Heart left ventricle (tissue), 13 donors: ENCODE measurements around the gene NDUFB11.
A peak's percentile ranks its signal among the peaks of the same experiment; 100 is the strongest.

ENCODE experiments used
- CTCF ChIP-seq, 12 donors: fragments of 200-600 bp; sonication (generic) in 4 of 12; IDR thresholded peaks; one replicate each; pipeline versions ENCODE4 v1.5.0 to v1.8.0; 2018 to 2022; ENCODE audit warnings: antibody characterized with exemption in 12 of 12, mild to moderate bottlenecking in 5 of 12
- POLR2A ChIP-seq, 2 donors: fragments of 450-650 bp; IDR thresholded peaks; one replicate each; pipeline ENCODE4 v1.6.1; 2017; ENCODE audit warnings: antibody characterized with exemption in 2 of 2, mild to moderate bottlenecking in 2 of 2, moderate library complexity in 2 of 2
- donor health status: ischemic (EF 13 %, LVEDD 7.1; RV severe dilation, severe dysfunction).
- donor health status: DM: no; HTN: yes; CAD: no.
- donor health status: DM: no; HTN: no; CAD: no.
- donor health status: ischemic (EF 25% LVEDD 6.9; RV normal size, moderate dysfunction).
- donor health status: ischemic (EF 25% LVEDD 5.7; RV mildly dilated, moderate dysfunction).
- donor health status: ischemic (EF 35%, LVEDD 5.7; RV mildly dilated, moderate dysfunction).
- donor health status: nonischemic (EF 11% LVEDD 7.7; RV severe dilation, severe dysfunction).
- donor health status: DM: yes; HTN: yes; CAD: no.
- donor health status: PGD.
- donor health status: ischemic (EF 29% LVEDD 5.4; RV normal size, mild dysfunction).
- donor health status: nonischemic (EF 23%, LVEDD 6.1; RV moderate dilation, normal function).

DNA sequence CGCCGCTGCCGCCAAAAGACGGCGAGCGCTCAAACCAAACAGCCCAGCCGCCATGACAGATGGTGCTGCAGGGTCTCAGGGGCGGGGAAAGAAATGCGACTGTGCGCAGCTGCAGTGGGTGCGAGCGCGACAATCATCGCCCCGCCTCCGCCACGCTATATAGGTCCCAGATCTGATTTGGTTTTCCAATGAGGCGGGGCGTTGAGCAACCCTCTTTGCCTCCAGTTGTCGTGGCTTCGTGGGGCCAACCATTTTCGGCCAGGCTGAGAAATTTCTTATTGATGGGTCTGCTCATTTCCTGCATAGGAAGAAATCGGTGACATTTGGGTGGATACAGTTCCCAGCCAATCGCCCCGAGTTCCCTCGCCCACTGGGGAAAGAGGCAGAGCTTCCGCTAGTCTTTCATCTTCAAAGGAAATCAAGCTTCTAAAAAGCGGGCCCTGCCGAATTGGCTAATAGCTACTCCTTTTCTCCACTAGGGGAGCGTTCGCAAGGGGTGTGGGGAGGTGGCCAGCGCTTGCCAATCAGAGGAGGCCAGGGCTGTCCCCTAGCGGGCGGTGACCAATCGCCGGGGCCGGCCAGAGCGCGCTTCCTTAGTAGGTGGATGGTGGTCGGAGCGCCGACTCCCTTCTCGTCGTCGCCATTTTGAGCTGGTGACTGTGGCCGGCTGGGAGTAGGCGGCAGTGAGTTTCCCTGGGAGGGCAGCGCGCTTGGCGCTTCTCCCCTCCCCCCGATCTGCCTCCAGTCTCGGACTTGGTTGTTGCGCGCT, at the start of gene NDUFB11, which contains the start of gene RBM10:
- TF ChIP-seq CTCF (IDR thresholded peaks at IDR 0.05) (peak; percentile 53 to 78 (median 68)), POLR2A (IDR thresholded peaks at IDR 0.05) (peak in 1 of 2 donors; percentile 44)
